ENCODE results near the gene ACAD11.

DNA sequence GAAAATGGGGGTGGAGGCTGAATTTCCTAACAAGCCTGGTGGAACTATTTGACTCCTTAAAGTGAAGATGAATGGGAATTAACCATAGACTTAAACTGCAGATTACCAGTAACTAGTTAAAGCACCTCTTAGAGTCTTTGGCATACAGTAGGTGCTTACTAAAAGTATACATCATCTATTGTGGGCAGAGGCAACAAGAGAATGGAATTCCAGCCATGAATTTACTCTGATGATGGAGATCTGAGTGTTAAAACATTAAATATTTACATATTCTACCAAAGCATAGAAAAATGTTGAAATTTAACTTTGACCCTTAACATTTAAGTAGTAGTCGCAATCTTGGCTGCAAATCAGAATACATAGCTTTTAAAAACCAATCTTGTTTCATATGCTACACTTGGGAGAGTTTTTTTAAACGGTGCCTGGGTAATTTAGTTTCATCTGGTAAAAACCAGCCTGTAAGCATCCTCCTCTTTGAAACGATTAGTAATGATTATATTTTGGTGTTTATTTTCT, 5.7 kb upstream of the ACAD11 start:
- TF ChIP-seq EZH2phosphoT487 (IDR thresholded peaks at IDR 0.05; ENCODE audit: borderline replicate concordance) (no peak), CTCF (IDR thresholded peaks at IDR 0.05 in 2 of 3, conservative IDR thresholded peaks at IDR 0.05 in 1 of 3; ENCODE audit: borderline replicate concordance in 1 of 3, insufficient read depth in 1 of 3, low read depth in 2 of 3, low read length in 2 of 3) (no peak), POLR2A (IDR thresholded peaks at IDR 0.05; ENCODE audit: borderline replicate concordance, extremely low read depth, insufficient read depth, insufficient read length) (no peak), YY1 (IDR thresholded peaks at IDR 0.05; ENCODE audit: extremely low read depth, insufficient replicate concordance, low read depth, low read length) (no peak), POLR2AphosphoS5 (IDR thresholded peaks at IDR 0.05; ENCODE audit: low read depth, low read length) (no peak), EZH2 (IDR thresholded peaks at IDR 0.05) (no peak), SP1 (IDR thresholded peaks at IDR 0.05; ENCODE audit: low read depth) (no peak), CBX3 (IDR thresholded peaks at IDR 0.05; ENCODE audit: low read depth) (no peak), ELF1 (IDR thresholded peaks at IDR 0.05; ENCODE audit: borderline replicate concordance, low read depth) (no peak), SIN3A (IDR thresholded peaks at IDR 0.05; ENCODE audit: low read depth) (no peak), ZNF274 (IDR thresholded peaks at IDR 0.05; ENCODE audit: low read depth, low read length) (no peak), REST (IDR thresholded peaks at IDR 0.05; ENCODE audit: low read depth) (no peak)
- TF ChIP-seq, protein P1, sequence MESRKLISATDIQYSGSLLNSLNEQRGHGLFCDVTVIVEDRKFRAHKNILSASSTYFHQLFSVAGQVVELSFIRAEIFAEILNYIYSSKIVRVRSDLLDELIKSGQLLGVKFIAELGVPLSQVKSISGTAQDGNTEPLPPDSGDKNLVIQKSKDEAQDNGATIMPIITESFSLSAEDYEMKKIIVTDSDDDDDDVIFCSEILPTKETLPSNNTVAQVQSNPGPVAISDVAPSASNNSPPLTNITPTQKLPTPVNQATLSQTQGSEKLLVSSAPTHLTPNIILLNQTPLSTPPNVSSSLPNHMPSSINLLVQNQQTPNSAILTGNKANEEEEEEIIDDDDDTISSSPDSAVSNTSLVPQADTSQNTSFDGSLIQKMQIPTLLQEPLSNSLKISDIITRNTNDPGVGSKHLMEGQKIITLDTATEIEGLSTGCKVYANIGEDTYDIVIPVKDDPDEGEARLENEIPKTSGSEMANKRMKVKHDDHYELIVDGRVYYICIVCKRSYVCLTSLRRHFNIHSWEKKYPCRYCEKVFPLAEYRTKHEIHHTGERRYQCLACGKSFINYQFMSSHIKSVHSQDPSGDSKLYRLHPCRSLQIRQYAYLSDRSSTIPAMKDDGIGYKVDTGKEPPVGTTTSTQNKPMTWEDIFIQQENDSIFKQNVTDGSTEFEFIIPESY (IDR thresholded peaks at IDR 0.05; ENCODE audit: extremely low read depth, insufficient replicate concordance, low read length), result no peak

Data from HCT116 (cell line).